Muscle of arm (tissue), 14 donors: ENCODE measurements around the gene IRX5. TPM values are rescaled to one million over a fixed set of nuclear protein-coding genes. Genes with fewer than 3 reads are reported as not detected.

Experiments
- DNase-seq: peaks from one replicate; pipeline ENCODE4 v3.0.0-alpha.2; 2013
- long read RNA-seq, 11 donors: transcript quantifications; one replicate each; lab custom pipeline, GENCODE V29; 2026
- polyA plus RNA-seq, 12 donors: library from polyadenylated mRNA; unstranded; fragments of 120-200 nt; gene quantifications; one replicate each; pipeline ENCODE4 v1.2.1, GENCODE V29; 2013; ENCODE audit not compliant: insufficient read length in 12 of 12

IRX5 gene
- 10 to 100 TPM in 1 of 12 donors, 1 to 10 TPM in 8, under 1 TPM in 1, not detected in 2; 0.88 to 13.6 (median 2.1) TPM for polyA plus RNA-seq
- long read RNA-seq, donor 1 = 0 reads
- long read RNA-seq, donor 2 = 0 reads
- long read RNA-seq, donor 3 = 0 reads
- long read RNA-seq, donor 4 = 0 reads
- long read RNA-seq, donor 5, partial matches to known transcripts = 0 of 2 reads
- long read RNA-seq, donor 5, other reads (novel, unspliced or antisense) = 0 of 2 reads
- long read RNA-seq, donor 6, partial matches to known transcripts = 0 of 2 reads
- long read RNA-seq, donor 6, other reads (novel, unspliced or antisense) = 0 of 2 reads
- long read RNA-seq, donor 7 = 0 reads
- long read RNA-seq, donor 8 = 0 reads
- long read RNA-seq, donor 9, partial matches to known transcripts = 0 of 2 reads
- long read RNA-seq, donor 9, other reads (novel, unspliced or antisense) = 0 of 2 reads
- long read RNA-seq, donor 10, partial matches to known transcripts = 0 of 2 reads
- long read RNA-seq, donor 10, other reads (novel, unspliced or antisense) = 0 of 2 reads
- long read RNA-seq, donor 11 = 0 reads

DNA sequence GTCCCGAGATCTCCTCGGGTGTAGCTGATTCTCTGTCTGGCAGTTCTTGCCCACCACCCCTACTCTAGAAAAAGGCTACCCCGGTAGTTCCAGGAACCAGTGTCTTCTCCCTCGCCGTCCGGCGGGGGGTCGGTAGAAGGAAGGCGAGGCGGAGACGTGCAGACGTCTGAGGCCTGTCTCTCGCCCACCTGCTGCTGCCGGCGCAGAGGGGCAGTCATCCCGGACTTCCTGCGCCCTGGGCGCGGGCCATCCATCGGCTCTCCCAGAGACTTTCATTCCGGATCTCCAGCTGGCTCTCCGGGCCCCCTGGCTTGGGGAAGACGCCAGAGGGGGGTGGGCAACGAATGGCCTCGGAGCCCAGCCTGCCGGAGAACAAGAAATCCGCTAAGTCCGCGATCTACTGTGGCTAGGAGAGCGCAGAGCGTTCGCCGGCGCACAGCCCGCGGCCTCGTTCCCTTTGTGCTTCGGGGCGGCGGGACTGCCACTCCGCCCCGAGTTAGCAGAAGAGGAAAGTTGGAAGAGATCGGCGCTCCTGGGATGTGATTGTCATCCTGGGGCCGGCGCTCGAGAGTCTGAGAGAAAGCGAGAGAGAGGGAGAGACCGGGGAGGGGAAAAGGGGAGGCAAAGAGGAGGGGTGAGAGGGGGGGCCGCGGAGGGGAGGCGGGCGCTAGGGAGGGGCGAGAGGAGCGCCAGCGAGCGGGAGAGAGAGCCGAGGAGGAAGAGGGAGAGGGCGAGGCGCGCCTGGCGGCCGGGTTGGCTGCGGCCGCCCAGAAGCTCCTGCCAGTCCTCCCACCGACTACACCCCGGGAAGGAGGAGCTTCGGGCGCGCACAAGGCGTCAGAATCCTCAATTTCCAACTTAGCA, at the start of gene IRX5:
TSS of gene IRX5 (plus strand) at position 861 of the 864 bp plus-strand sequence. CDS start 334 bp downstream, outside the sequence.
- peak; percentile 91 for DNase-seq

DNA sequence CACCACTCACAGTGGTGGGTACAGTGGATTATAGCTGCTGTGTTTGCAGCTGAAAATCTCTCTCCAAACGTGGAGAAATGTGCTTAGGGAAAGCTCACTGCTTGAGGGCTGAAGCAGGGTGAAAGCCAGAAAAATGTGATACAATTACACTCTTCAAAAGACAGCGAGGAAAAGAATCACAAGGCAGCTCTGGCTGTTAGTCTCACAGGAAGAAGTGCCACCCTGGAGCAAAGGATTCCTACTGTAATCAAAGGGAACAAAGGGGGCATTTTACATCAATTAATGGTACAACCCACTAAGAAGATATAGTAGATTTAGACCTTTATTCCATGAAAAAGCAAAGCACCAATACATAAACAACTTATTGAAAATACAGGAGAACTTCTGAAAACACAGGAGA, 48.1 kb upstream of the IRX5 start:
- DNase-seq = no peak

DNA sequence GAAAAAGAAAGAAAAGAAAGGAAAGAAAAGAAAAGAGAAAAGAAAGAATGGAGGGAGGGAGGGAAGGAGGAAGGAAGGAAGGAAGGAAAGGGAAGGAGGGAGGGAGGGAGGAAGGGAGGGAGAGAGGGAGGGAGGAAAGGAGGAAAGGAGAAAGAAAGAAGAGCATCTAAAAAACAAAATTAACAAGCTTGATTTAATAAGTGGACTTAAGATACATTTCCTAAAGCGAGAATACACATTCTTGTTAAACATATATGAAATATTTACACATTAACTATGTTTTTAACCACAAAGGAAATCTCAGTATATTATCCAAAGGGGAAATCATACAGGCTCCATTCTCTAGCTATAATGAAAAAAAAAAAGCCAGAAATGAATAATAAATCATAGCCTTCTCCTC, 47.3 kb upstream of the IRX5 start:
- DNase-seq = no peak

DNA sequence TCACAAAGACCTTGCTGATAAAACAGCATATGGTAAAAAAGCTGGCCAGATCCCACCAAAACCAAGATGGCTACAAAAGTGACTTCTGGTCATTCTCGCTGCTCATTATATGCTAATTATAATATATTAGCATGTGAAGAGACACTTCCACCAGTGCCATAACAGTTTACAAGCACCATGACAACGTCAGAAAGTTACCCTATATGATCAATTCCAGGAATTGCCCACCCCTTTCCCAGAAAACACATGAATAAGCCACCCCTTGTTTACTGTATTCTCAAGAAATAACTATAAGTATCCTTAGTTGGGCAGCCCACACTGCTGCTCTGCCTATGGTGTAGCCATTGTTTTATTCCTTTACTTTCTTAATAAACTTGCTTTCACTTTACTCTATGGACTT, 44.6 kb upstream of the IRX5 start:
- no peak for DNase-seq

DNA sequence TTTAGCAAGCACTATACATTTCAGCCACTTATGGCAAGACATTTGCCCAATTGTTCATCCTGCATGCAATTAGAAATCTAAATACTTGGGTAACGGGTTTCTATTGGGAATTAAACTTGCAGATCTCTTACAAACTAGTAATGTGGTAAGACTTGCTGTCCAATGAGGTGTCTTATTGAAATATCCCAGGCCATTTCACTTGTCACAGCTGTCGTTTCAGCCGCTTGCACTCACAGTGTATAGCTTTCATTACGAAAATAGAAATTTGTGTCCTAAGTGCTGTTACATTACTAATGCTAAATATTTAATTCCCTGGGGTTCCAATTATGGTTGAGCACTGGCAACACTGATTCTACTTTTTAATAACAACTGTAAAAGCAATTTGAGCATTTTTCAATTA, 40.3 kb upstream of the IRX5 start:
- no peak for DNase-seq

DNA sequence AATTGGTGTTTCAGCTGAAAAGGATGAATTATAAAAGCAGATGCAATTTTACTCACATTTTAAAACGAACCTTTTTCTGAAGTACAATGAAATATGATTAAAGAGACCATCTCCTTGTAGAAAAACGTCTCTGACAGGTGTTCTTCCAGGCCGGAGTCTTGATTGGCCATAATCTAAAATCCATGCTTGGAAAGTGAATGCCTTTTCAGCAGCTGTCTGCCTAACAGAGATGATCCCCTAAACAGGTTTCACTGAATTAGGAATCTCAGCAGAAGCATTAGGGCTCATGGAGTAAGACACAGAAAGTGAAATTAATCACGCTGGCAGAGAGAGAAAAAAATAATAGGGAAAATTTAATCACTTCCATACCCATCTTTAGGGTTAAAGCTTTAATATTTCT, 39.3 kb upstream of the IRX5 start:
- no peak for DNase-seq

DNA sequence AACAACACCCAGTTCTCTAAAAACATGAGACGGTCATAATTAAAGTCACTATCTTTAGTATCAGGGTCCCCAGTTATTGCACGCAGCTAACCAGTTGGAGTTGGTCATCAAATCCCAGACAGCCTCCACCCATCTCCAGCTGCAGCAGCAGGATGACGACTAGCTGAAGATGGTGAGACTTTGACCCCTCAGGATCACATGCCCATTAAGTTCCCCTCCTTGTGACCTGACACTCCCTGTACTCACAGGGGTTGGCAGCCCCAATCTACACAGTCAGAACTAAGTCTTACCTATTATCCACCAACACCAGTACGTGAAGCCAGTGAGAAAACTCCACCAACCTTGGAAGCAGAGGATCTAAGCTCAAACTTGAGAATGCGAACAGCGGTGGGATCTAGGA, 37.7 kb upstream of the IRX5 start:
- DNase-seq = no peak

DNA sequence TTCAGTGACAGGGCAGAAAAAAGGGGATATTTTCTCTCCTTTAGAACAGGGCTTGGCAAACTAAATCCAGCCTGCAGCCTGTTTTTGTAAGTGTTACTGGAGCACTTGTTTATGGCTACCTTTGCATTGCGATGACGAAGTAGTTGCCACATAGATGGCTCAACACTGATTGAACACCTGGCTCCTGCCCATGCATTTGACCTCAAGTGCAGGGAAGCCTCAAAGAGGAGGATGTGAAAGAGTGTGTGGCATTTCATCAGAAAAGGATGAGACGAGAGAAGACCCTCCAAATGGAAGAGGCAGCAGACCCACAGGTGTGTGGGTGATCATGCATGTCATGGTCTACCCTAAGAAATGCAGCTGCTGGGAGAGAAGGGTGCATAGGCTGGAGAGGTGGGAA, 32.7 kb upstream of the IRX5 start:
- DNase-seq = no peak

DNA sequence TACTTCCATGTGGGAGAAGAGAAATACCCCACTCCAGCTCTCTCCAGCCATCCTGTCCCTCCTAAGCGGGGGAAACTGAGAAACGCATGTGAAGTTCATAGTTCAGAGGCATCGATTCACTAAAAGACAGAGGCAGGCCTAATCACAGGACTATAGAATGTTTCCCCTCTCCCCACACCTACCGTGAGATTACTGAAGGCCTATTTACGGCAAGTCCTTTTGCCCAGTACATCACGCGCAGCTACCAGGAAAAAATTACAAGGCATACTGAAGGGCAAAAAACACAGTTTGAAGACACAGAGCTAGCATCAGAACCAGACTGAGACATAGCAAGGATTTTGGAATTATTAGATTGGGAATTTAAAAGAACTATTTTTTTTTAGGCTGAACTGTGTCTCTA, 29.1 kb upstream of the IRX5 start:
- DNase-seq = no peak

DNA sequence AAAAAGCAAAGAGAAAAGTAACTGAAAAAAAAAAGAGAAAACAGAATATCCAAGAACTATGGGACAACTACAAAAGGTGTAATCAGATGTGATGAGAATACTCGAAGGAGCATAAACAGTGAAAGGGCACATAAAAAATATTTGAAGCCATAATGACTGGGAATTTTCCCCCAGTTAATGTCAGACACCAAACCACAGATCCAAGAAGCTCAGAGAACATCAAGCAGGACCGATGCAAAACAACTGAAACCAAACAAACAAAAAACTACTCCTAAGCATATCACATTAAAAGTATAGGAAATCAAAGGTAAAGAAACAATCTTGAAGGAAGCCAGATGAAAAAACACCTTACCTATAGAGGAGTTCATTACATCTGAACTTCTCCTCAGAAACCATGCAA, 27.6 kb upstream of the IRX5 start:
- DNase-seq = no peak

DNA sequence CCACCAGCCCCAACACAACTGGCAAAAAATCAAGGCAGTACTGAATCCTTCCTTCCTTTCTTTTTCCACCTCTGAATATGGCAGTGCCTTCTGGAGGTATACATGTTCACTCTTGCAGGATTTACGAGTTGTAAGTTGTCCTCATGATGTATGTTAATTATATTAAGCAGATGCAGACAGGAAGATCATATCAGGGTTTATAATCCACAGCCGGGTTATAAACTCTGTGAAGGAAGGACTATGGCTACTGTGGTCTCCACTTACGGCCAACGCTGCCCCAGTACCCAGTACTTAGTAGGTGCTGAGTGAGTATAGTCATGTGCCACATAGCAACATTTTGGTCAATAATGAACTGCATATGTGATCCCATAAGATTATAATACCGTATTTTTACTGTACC, 19.6 kb upstream of the IRX5 start:
- DNase-seq = no peak

DNA sequence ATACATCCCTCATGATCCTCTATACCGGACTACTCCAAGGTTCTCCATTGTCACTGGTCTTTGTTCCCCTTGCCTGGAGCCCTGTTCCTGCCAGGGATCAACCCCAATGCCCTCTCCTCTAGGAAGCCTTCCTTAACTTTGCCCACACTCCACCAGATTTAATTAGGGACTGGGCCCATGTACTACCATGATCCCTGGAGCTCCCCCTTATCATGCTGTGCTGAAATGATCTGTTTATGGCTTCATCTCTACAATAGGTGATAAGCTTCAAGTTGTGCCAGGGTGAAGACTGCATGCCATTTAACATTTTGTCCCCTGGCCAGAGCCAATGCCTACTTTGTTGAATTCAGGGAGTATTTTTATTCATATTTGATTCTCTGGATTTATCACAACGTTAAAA, 17.9 kb upstream of the IRX5 start:
- no peak for DNase-seq

DNA sequence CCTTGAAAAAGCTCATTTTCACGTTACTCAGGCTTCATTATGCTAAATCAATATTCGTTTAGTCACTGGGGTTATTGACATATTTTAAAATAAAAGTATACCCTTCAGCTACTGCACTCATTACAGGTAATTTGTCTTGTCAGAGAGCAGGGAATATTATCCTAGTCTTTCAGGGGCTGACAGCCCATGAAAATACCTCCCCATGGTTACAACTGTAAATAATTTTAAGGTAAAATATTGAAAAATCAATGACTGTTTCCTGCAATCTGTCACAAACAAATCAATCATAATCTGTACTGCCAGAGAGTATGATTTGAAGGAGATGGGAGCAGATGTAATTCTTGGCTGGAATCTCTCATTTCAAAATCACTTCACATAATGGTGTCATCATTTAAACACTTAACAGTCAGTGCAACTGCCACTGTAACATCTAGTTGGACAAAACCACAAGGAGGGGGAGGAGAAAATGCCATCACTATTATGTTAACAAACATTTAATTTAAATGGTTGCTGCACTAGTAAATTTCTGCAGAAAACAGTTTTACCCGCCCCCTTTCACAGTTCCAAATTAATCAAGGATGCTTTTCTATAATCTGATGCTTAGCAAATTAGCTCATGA, 9.3 kb upstream of the IRX5 start:
- no peak for DNase-seq

DNA sequence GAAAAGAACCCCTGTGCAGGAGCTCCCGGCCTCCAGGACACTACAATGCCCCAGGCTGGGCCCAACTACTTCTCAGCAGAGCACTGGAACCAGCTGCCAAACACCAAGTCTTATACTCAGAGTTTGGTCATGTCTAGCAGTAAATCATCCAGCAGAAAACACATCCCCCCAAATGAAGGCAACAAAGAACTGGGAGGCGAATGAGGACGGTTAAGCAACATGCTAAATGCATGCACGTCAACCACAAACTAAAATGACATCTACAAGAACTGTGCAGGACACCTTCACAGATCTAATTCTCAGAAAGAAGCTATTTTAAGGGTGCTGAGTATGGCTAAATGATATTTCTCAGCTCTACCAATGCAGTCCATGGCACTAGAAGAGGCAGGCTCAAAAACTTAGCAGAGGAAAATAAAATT, 7.6 kb upstream of the IRX5 start:
- no peak for DNase-seq

DNA sequence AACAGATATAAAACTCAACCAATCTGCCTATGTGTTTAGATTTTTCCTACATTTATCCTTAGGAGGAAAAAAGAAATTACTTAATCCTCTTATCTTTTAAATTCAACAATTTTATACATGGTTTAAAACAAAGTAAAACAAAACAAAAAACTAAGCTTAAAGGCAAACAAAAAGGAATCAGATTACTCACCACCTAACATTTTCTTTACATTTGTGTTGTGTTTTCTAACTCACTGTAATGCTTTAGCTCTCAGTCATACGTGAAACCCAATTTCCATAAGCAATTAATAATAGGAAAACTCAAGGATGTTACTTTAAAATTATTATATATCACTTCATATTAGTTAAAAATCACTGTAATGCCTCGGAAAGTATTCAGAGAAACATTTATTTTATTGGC, 6.7 kb upstream of the IRX5 start:
- DNase-seq = no peak

DNA sequence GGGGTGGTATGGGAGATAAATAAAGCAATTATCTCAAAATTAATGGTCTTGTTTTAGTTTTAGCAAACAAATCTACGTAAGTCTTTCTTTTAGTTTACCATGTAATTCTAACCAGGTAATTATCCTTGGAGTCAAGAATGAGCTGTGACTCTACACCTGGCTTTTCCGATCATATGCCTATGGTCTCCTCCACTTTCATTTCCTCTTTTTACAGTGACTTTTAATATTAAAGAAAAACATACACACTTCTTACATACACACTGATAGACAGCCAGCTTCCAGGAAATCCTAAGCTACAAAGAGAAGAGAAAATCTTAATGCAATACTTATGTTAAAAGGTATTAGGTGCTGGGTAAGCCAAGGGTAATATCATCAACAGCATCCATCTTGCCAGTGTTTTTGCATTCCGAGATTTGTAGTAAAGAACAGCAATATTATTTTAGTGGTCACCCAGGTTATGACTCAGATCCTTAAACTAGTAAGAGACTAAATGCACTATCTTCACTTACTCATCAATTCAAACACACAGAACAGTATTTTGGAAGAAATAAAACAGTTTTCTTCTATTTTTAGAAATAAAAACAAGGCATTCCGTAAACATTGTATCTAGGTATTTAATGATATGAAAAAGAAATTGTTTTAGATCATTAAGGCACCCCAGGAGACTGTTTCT, 4.4 kb upstream of the IRX5 start:
- DNase-seq = no peak

DNA sequence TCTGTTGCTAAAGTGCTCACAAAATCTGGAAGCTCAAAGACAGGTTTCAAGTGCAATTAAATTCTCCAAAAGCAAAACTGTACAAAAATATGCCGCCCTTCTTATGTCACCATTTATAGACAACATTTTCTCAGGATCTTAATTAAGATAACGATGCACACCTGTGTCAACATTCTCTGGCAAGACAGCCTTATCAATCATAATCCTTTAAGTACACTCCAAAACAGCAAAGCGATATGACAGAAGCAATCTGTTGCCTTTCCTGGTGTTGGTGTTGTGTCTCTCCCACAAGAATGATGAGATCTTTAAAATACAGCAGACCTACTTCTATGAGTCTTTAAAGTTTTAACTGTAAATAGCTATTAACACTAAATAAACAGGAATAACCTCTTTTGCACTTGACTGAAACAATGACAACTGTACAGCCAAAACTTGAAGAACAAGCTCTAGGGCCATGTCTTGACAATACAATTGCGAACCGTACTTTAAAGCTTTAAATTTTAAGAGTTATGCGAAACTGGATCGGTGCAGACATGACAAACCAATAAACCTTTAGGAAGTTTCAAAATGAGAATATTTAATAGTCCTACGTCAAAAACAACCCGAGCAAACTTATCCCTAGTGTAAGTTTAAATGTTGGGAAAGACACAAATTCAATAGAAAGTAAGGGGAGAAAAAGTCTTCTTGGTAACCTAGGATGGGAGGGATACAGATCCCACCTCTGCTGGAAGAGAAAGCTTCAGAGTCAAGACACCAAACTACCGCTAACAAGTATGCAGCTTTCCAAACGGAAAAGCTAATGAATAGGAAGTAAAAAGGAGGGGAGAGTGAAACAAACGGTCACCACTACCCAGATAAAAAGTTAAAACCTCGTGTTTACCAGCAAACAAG, 3.3 kb upstream of the IRX5 start:
- peak; percentile 32 for DNase-seq

DNA sequence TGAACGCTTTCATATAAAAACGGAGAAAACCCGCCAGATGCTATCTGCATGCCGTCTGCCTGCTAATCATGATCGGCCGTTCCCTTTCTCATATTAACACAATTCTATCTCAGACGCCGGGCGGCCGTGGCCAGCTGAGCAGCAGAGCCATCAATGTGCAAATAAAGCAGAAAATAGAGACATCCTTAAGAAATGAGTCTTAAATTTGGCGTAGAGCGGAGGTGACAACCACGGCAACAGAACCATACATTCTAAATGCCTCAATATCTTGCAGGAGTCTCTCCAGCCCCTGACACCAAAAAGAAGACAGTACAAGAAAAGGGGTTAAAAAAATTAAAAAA, 2.7 kb upstream of the IRX5 start:
- no peak for DNase-seq

DNA sequence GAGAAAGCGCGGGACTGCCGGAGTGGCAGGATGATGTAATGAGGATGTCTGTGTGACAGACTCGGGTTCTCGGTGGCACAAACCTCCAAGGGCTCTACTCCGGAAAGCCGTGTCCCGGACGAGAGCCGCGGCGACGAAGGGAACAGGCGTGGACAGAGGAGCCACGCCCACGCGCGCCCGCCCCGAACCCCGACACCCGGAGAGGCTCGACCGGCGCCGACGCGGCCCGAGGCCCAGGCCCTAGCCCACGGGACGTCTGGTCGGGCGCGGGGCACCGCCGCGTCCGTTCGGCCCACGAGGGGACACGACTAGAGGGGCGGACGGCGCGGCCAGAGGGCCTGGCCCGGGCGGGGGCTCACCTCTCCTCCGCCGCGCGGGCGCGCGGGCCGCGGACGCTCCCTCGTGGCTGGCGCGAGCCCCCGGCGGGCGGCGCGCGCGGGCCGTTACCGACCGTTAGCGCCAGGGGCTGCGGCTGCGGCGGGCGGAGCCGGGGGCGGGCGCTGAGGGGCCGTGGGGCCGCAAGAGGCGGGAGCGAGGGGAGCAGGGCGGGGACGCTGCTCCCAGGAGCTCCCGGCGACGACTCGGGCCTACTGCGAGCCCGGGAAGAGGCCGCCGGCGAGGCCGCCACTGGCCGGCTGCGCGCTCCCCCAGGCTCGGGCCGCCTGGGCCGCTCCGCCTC, 2.1 kb upstream of the IRX5 start:
- peak; percentile 45 for DNase-seq
